ENCODE measurements around the gene NUDT17. TPM values are rescaled to one million over a fixed set of nuclear protein-coding genes. Genes with fewer than 3 reads are reported as not detected.

The NUDT17 gene
- total and polyA plus RNA-seq, 2 donors (not counting 1 experiment from before 2014, with no cell fraction given), result 3.4 to 5.1 TPM

GRCh38 chr1:145804235-145805045 lies 41.0 kb upstream of the NUDT17 start:
- H3K79me2 ChIP-seq (ENCODE audit: control insufficient read depth, insufficient read depth, low read length), result peaks cover 84% of the 10 kb centered on the region
- no peaks in the 10 kb centered on the region for H3K36me3 ChIP-seq (ENCODE audit: control insufficient read depth, insufficient read depth, low read length)
- no peaks in the 10 kb centered on the region for H3K27me3 ChIP-seq (ENCODE audit: control insufficient read depth, insufficient read depth, low read length)
- H3K9ac ChIP-seq (ENCODE audit: insufficient read depth, low read length), result no peak overlapping the region
- peaks cover 2% of the 10 kb centered on the region for H3K4me1 ChIP-seq (ENCODE audit: control insufficient read depth, extremely low read depth, insufficient read depth, low read length)
- no peak overlapping the region for H3K4me3 ChIP-seq (replicated peaks in 1 of 4; ENCODE audit: control extremely low read depth in 1 of 4, insufficient read depth in 1 of 4, low read depth in 3 of 4, low read length in 4 of 4)
- TF ChIP-seq CTCF (conservative IDR thresholded peaks at IDR 0.05 in 1 of 2, IDR thresholded peaks at IDR 0.05 in 1 of 2; ENCODE audit: low read depth in 1 of 2, low read length in 2 of 2) (no peak), EZH2 (IDR thresholded peaks at IDR 0.05; ENCODE audit: low read length, missing control alignments) (no peak)
- no peaks in the 10 kb centered on the region for H4K20me1 ChIP-seq (ENCODE audit: control insufficient read depth, extremely low read depth, insufficient read depth, low read length)
- H3K4me2 ChIP-seq (ENCODE audit: extremely low read depth, insufficient read depth, low read length), result no peak overlapping the region
- DNase-seq (ENCODE audit: low read depth in 2 of 2), result peak in 1 of 2 donors; percentile 55
- H2AFZ ChIP-seq (ENCODE audit: low read length), result no peak overlapping the region
- H3K9me3 ChIP-seq (ENCODE audit: control insufficient read depth, insufficient read depth, low read depth, low read length), result no peaks in the 10 kb centered on the region
- no peak overlapping the region for H3K27ac ChIP-seq (ENCODE audit: insufficient read depth, low read length)

GRCh38 chr1:145805057-145805456 lies 40.4 kb upstream of the NUDT17 start:
- no peak for TF ChIP-seq CTCF (conservative IDR thresholded peaks at IDR 0.05 in 1 of 2, IDR thresholded peaks at IDR 0.05 in 1 of 2; ENCODE audit: low read depth in 1 of 2, low read length in 2 of 2)
- no peak for TF ChIP-seq EZH2 (IDR thresholded peaks at IDR 0.05; ENCODE audit: low read length, missing control alignments)
- Histone ChIP-seq H3K27me3 (ENCODE audit: control insufficient read depth, insufficient read depth, low read length) (no peaks in the 10 kb centered on the region), H4K20me1 (ENCODE audit: control insufficient read depth, extremely low read depth, insufficient read depth, low read length) (no peaks in the 10 kb centered on the region), H3K4me3 (replicated peaks in 1 of 4; ENCODE audit: control extremely low read depth in 1 of 4, insufficient read depth in 1 of 4, low read depth in 3 of 4, low read length in 4 of 4) (no peak overlapping the region), H2AFZ (ENCODE audit: low read length) (no peak overlapping the region), H3K36me3 (ENCODE audit: control insufficient read depth, insufficient read depth, low read length) (no peaks in the 10 kb centered on the region), H3K9ac (ENCODE audit: insufficient read depth, low read length) (no peak overlapping the region), H3K27ac (ENCODE audit: insufficient read depth, low read length) (no peak overlapping the region), H3K9me3 (ENCODE audit: control insufficient read depth, insufficient read depth, low read depth, low read length) (no peaks in the 10 kb centered on the region), H3K4me1 (ENCODE audit: control insufficient read depth, extremely low read depth, insufficient read depth, low read length) (peaks cover 2% of the 10 kb centered on the region), H3K4me2 (ENCODE audit: extremely low read depth, insufficient read depth, low read length) (no peak overlapping the region), H3K79me2 (ENCODE audit: control insufficient read depth, insufficient read depth, low read length) (peaks cover 80% of the 10 kb centered on the region)
- DNase-seq (ENCODE audit: low read depth in 2 of 2), result peak; percentile 34 to 40

- Histone ChIP-seq H3K27me3 (ENCODE audit: control insufficient read depth, insufficient read depth, low read length) (no peaks in the 10 kb centered on the region), H3K4me1 (ENCODE audit: control insufficient read depth, extremely low read depth, insufficient read depth, low read length) (peaks cover 2% of the 10 kb centered on the region), H3K4me2 (ENCODE audit: extremely low read depth, insufficient read depth, low read length) (no peak overlapping the region), H3K9ac (ENCODE audit: insufficient read depth, low read length) (no peak overlapping the region), H3K36me3 (ENCODE audit: control insufficient read depth, insufficient read depth, low read length) (no peaks in the 10 kb centered on the region), H4K20me1 (ENCODE audit: control insufficient read depth, extremely low read depth, insufficient read depth, low read length) (no peaks in the 10 kb centered on the region), H2AFZ (ENCODE audit: low read length) (no peak overlapping the region), H3K9me3 (ENCODE audit: control insufficient read depth, insufficient read depth, low read depth, low read length) (no peaks in the 10 kb centered on the region), H3K27ac (ENCODE audit: insufficient read depth, low read length) (no peak overlapping the region), H3K79me2 (ENCODE audit: control insufficient read depth, insufficient read depth, low read length) (peaks cover 66% of the 10 kb centered on the region), H3K4me3 (replicated peaks in 1 of 4; ENCODE audit: control extremely low read depth in 1 of 4, insufficient read depth in 1 of 4, low read depth in 3 of 4, low read length in 4 of 4) (no peak overlapping the region)
- TF ChIP-seq EZH2 (IDR thresholded peaks at IDR 0.05; ENCODE audit: low read length, missing control alignments) (no peak), CTCF (conservative IDR thresholded peaks at IDR 0.05 in 1 of 2, IDR thresholded peaks at IDR 0.05 in 1 of 2; ENCODE audit: low read depth in 1 of 2, low read length in 2 of 2) (no peak)
- DNase-seq (ENCODE audit: low read depth in 2 of 2), result no peak
These were observed 39.0 kb upstream of the NUDT17 start for GRCh38 chr1:145806408-145806807.
